GM19372 (cell line): ENCODE data around the gene ANO4.
"Not testable (repeated sequence)": the region's sequence is repeated elsewhere in the genome, so short reads cannot be mapped to it uniquely, and the experiment has no call there.

Source experiments
- ATAC-seq: cut with Tn5 transposase; IDR thresholded peaks from one replicate; pipeline ENCODE4 v1.9.1; 2021; ENCODE audit warnings: mild to moderate bottlenecking, low read depth, moderate library complexity; ENCODE audit not compliant: unreplicated experiment

ANO4 gene

DNA sequence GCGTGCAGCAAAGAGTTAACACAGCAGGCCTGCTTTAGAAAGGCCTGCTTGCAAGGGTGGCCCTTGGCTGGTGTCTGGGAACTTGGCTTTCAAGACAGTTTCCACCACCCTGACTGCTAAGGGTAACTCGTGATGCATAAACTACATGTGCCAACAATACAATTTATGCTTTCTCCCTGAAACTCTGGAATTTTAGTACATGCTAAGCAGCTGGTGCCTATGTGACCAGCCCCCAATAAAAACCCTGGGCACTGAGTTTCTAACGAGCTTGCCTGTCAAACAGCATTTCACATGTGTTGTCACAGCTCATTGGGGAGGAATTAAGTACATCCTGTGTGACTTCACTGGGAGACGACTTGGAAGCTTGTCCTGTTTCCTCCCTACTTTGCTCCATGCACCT, 282.3 kb downstream of the ANO4 start:
- ATAC-seq = no peak

- no peak for ATAC-seq
Observed at GRCh38 chr12:101077791-101078528, 283.4 kb downstream of the ANO4 start.

DNA sequence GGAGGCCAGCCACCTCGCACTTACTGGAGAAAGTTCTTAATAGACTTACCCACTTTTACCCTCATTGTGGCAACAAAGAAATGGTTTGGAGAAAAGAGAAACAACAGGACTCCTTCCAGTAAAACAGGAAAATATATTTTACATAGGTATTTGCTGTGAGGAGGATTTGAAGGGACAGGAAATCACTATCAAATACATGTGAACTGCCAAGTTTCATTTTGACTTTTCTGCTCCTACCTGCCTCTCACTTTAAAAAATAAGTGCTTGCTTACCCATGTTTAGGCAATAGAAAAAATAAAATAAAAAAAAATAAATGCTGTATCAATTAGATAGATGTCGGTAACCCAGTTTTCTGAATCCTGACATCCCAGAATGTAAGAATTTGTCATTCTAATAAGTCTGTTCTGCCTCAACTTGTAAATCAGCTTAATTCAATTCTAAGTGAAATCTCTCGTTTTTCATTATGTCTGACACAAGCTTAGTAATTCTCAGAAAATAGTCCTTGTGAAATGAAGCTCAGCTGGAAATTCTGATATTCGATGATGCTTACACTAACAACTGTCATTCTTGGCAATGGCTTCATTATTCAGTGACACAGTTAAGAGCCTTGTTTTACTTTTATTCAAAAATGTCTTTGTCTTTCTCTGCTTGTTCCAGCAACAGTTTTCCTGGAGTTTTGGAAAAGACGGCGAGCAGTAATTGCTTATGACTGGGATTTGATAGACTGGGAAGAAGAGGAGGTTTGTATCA, 284.1 kb downstream of the ANO4 start:
- no peak for ATAC-seq

GRCh38 chr12:101082706-101083105, 288.1 kb downstream of the ANO4 start:
- no peak for ATAC-seq

GRCh38 chr12:101086490-101087135, 292.0 kb downstream of the ANO4 start:
- no peak for ATAC-seq

GRCh38 chr12:101087920-101088319, 293.3 kb downstream of the ANO4 start:
- no peak for ATAC-seq

- no peak for ATAC-seq
Observed at GRCh38 chr12:101089271-101089670, 294.7 kb downstream of the ANO4 start.

DNA sequence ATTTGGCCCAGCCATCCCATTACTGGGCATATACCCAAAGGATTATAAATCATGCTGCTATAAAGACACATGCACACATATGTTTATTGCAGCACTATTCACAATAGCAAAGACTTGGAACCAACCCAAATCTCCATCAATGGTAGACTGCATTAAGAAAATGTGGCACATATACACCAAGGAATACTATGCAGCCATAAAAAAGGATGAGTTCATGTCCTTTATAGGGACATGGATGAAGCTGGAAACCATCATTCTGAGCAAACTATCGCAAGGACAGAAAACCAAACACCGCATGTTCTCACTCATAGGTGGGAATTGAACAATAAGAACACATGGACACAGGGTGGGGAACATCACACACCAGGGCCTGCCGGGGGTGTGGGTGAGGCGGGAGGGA, 295.6 kb downstream of the ANO4 start:
- not testable (repeated sequence) for ATAC-seq

- no peak for ATAC-seq
Observed at GRCh38 chr12:101097829-101098580, 303.4 kb downstream of the ANO4 start.

- ATAC-seq = no peak
Observed at GRCh38 chr12:101107032-101107763, 312.6 kb downstream of the ANO4 start.

DNA sequence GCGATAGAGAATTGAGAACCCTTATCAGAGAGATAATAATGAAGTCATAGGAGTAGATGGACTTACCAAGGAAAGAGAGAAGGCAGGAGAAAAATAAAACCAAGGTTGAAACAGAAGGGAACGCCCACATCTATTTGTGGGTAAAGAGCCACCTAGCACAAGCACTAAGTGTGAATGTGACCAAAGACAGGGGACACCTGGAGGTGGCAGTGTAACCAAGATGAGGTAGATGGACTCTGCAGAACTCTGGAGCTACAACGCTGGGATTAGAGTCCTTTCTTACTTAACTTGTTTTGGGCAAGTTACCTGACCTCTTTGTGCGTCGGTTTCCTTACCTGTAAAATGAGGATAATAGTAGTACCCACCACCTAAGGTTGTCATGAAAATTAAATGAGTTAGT, 313.6 kb downstream of the ANO4 start:
- ATAC-seq = no peak

DNA sequence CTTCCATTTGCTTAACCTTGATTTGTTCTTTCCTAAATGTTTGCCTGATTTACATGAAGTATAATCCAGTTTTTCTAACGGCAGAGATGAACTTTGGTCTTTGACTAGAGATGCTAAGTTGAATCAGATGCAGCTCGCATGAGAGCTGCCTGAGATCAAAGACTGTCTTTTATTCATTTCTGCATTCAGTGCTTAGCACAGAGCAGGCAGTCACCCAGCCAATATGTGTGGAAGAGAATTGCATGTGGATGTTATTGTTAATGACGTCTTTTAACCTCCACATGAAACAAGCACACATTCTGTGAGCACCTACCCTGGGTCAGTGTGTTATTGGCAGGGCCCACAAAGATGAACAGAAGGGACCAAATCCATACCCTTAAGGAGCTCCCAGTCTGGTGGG, 316.3 kb downstream of the ANO4 start:
- ATAC-seq = no peak

DNA sequence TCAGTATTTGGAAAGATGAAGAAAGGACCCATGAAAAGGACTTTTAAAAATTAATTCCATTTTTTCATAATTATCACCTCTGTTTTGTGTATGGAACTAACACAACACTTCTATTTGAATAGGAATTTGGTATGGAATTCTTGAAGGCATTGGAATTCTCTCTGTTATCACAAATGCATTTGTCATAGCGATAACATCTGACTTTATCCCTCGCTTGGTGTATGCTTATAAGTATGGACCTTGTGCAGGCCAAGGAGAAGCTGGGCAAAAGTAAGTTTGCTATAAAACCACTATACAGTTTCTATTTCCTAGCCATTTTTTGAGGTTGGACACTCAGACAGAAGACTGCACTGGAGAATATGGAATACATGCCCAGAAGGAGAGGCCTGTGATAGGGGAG, 316.9 kb downstream of the ANO4 start:
- ATAC-seq = no peak

DNA sequence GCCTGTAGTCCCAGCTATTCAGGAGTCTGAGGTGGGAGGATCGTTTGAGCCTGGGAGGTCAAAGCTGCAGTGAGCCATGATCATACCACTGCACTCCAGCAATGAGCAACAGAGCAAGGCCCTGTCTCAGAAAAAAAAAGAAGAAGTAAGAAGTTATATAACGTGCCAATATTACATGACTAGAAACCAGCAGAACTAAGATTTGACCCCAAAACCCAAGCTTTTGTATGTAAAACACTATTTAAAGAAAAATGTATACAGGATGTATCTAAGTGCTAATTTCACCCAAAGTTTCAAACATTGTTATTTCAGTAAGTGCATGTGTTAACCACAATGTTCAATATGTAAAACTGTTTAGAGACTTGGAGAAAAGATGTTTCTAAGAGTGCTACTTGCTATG, 320.8 kb downstream of the ANO4 start:
- ATAC-seq = no peak

DNA sequence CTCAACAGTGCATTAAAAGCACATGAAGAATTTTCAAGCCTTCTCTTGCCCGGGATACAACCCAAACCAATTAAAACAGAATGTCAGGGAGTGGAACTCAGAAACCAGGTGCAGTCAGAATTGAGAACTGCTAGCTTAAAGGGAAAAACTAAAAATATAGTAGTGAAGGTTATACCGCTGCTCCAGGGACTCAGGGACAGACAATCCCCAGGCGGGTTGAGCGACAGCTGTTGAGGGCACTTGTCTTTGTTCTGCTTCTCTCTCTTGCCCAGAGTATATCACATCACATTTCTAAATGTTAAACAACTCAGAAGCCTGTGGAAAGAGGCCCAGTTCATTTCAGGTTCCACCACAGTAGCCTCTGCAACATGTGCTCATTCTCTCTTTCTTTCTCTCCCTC, 322.3 kb downstream of the ANO4 start:
- ATAC-seq = no peak

DNA sequence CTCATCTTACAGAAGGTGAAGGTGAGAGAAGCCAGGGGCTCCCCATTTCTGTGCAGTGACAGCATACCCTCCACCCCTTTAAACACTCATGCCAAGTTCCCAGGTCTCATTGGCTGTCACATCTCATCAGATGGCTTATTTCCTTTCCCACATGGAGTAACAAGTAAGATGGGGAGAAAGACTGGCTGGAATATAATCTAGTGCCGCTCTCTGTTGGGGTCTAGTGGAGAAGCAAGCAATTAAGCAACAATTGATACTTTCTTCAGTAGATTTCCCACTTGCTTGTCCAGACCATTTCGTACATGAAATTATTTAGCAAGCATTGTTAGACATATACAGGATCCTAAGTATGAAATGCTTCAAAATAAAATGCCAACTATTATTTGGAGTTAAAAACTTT, 323.3 kb downstream of the ANO4 start:
- ATAC-seq = no peak

DNA sequence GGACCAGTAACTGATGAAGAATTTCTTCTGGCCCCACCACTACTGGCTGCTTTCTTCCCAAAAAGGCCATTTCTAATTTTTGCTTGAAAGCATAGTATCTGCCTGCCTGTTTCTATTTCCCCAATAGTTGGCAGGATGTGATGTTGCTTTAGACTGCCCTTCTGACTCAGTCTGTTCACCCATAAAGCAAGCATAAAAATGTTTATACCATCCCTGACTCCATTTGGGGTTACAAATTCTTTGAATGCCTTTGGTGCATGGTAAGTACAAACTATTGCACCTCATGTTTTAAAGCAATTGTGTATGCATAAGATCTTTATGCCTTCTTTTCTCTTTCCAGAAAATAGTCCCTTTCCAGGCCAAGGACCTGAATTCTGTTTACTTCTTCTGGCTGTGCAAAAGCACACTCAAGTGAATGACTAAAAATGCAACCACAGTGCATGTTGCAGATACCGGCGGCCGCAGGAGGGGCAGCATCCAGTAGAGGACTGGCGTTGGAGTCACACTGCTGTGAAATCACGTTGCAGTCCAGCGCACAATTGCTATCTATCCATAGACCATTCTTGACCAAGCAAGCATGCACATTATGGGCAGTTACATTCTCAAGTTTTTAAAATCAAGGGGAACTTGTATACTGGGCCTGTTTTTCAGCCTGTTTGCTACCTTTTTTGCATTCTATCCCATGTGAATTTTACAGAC, 333.1 kb downstream of the ANO4 start:
- no peak for ATAC-seq

- not testable (repeated sequence) for ATAC-seq
Observed at GRCh38 chr12:101145777-101146431, 351.3 kb downstream of the ANO4 start.

DNA sequence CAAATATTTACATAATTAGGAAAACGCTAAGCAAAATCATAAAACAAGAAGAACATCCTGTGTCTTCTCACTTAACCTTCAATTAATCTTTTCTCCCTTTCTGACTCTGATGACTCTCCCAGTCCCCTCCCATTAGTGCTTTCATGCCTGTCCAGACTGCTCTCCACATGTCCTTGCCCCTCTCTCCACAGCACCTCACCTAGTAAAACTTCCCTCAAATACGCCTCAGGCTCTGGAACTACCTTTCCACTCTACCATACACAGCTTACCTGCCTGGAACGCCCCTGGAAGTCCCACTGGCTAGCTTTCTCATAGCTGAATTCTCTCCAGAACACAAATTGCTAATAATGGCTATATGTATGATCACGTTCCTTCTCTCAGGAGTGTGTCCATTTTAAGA, 370.7 kb downstream of the ANO4 start:
- no peak for ATAC-seq
